T-helper 1 cell treated with Interleukin-12 subunit alpha and Interleukin-12 subunit beta and Interleukin-4 antibody, amounts not matched to agents 30 μg/mL and 1 μg/mL, for 36 hours (primary cell): ENCODE measurements around the gene ODAD2.
"Not testable (repeated sequence)": the region's sequence is repeated elsewhere in the genome, so short reads cannot be mapped to it uniquely, and the experiment has no call there.

Experiments
- H3K27ac Mint-ChIP-seq: one replicate; pipeline ENCODE4 v1.8.0; 2021; ENCODE audit warnings: mild to moderate bottlenecking, mixed read lengths
- H3K27me3 Mint-ChIP-seq: one replicate; pipeline ENCODE4 v1.8.0; 2021; ENCODE audit warnings: low read depth, mixed read lengths
- H3K36me3 Mint-ChIP-seq: one replicate; pipeline ENCODE4 v1.8.0; 2021; ENCODE audit warnings: low read depth, mixed read lengths
- H3K4me1 Mint-ChIP-seq: one replicate; pipeline ENCODE4 v1.8.0; 2021; ENCODE audit warnings: low read depth, mixed read lengths
- H3K4me3 Mint-ChIP-seq: one replicate; pipeline ENCODE4 v1.8.0; 2021; ENCODE audit warnings: mild to moderate bottlenecking, moderate library complexity, mixed read lengths
- H3K9me3 Mint-ChIP-seq: one replicate; pipeline ENCODE4 v1.8.0; 2021; ENCODE audit warnings: mixed read lengths

ODAD2 gene

GRCh38 chr10:27995311-27995710 is 3.6 kb downstream of the ODAD2 start:
- H3K36me3 Mint-ChIP-seq, result no peaks in the 10 kb centered on the region
- H3K4me1 Mint-ChIP-seq, result peaks cover 11% of the 10 kb centered on the region
- H3K4me3 Mint-ChIP-seq, result no peak overlapping the region
- peaks cover 54% of the 10 kb centered on the region for H3K27me3 Mint-ChIP-seq
- no peak overlapping the region for H3K27ac Mint-ChIP-seq
- no peaks in the 10 kb centered on the region for H3K9me3 Mint-ChIP-seq

GRCh38 chr10:27989357-27989756 is 9.5 kb downstream of the ODAD2 start:
- H3K27ac Mint-ChIP-seq, H3K9me3 Mint-ChIP-seq, H3K36me3 Mint-ChIP-seq, H3K4me1 Mint-ChIP-seq, H3K4me3 Mint-ChIP-seq: not testable (repeated sequence)
- peaks cover 11% of the 10 kb centered on the region for H3K27me3 Mint-ChIP-seq

- Mint-ChIP-seq H3K27me3 (peaks cover 5% of the 10 kb centered on the region), H3K9me3 (no peaks in the 10 kb centered on the region), H3K27ac (no peak overlapping the region), H3K4me3 (no peak overlapping the region), H3K4me1 (no peaks in the 10 kb centered on the region), H3K36me3 (no peaks in the 10 kb centered on the region)
Measured at GRCh38 chr10:27986821-27987220, 12.1 kb downstream of the ODAD2 start.

GRCh38 chr10:27982875-27983543 is 15.9 kb downstream of the ODAD2 start:
- no peak overlapping the region for H3K27ac Mint-ChIP-seq
- peaks cover 1% of the 10 kb centered on the region for H3K9me3 Mint-ChIP-seq
- H3K27me3 Mint-ChIP-seq, result peaks cover 8% of the 10 kb centered on the region
- H3K36me3 Mint-ChIP-seq, result no peaks in the 10 kb centered on the region
- no peaks in the 10 kb centered on the region for H3K4me1 Mint-ChIP-seq
- H3K4me3 Mint-ChIP-seq, result no peak overlapping the region

- H3K4me3 Mint-ChIP-seq, result no peak overlapping the region
- H3K36me3 Mint-ChIP-seq, result no peaks in the 10 kb centered on the region
- peaks cover 3% of the 10 kb centered on the region for H3K9me3 Mint-ChIP-seq
- peaks cover 8% of the 10 kb centered on the region for H3K27me3 Mint-ChIP-seq
- no peaks in the 10 kb centered on the region for H3K4me1 Mint-ChIP-seq
- H3K27ac Mint-ChIP-seq, result no peak overlapping the region
Measured at GRCh38 chr10:27981744-27982143, 17.1 kb downstream of the ODAD2 start.

GRCh38 chr10:27970795-27971194 is 28.1 kb downstream of the ODAD2 start:
- H3K4me3 Mint-ChIP-seq, H3K27ac Mint-ChIP-seq, H3K9me3 Mint-ChIP-seq, H3K36me3 Mint-ChIP-seq, H3K4me1 Mint-ChIP-seq, H3K27me3 Mint-ChIP-seq: not testable (repeated sequence)

- H3K36me3 Mint-ChIP-seq, H3K27me3 Mint-ChIP-seq, H3K9me3 Mint-ChIP-seq, H3K4me1 Mint-ChIP-seq, H3K4me3 Mint-ChIP-seq, H3K27ac Mint-ChIP-seq: not testable (repeated sequence)
Measured at GRCh38 chr10:27969931-27970330, 28.9 kb downstream of the ODAD2 start.

- no peaks in the 10 kb centered on the region for H3K27me3 Mint-ChIP-seq
- no peaks in the 10 kb centered on the region for H3K9me3 Mint-ChIP-seq
- no peak overlapping the region for H3K27ac Mint-ChIP-seq
- no peaks in the 10 kb centered on the region for H3K36me3 Mint-ChIP-seq
- H3K4me3 Mint-ChIP-seq, result no peak overlapping the region
- H3K4me1 Mint-ChIP-seq, result peaks cover 5% of the 10 kb centered on the region
Measured at GRCh38 chr10:27959093-27959715, 39.7 kb downstream of the ODAD2 start.

GRCh38 chr10:27958383-27958782 is 40.5 kb downstream of the ODAD2 start:
- not testable (repeated sequence) for H3K27me3 Mint-ChIP-seq, H3K4me1 Mint-ChIP-seq, H3K4me3 Mint-ChIP-seq, H3K36me3 Mint-ChIP-seq, H3K27ac Mint-ChIP-seq, H3K9me3 Mint-ChIP-seq

- Mint-ChIP-seq H3K9me3 (no peaks in the 10 kb centered on the region), H3K27ac (no peak overlapping the region), H3K4me1 (no peaks in the 10 kb centered on the region), H3K27me3 (peaks cover 1% of the 10 kb centered on the region), H3K4me3 (no peak overlapping the region), H3K36me3 (no peaks in the 10 kb centered on the region)
Measured at GRCh38 chr10:27950242-27950564, 48.7 kb downstream of the ODAD2 start.

- no peaks in the 10 kb centered on the region for H3K9me3 Mint-ChIP-seq
- H3K4me3 Mint-ChIP-seq, result no peak overlapping the region
- H3K27me3 Mint-ChIP-seq, result peaks cover 4% of the 10 kb centered on the region
- no peaks in the 10 kb centered on the region for H3K36me3 Mint-ChIP-seq
- H3K4me1 Mint-ChIP-seq, result no peaks in the 10 kb centered on the region
- no peak overlapping the region for H3K27ac Mint-ChIP-seq
Measured at GRCh38 chr10:27949528-27950241, 49.2 kb downstream of the ODAD2 start.

GRCh38 chr10:27948186-27948585 is 50.7 kb downstream of the ODAD2 start:
- no peaks in the 10 kb centered on the region for H3K9me3 Mint-ChIP-seq
- H3K4me3 Mint-ChIP-seq, result no peak overlapping the region
- H3K36me3 Mint-ChIP-seq, result no peaks in the 10 kb centered on the region
- no peaks in the 10 kb centered on the region for H3K4me1 Mint-ChIP-seq
- H3K27ac Mint-ChIP-seq, result no peak overlapping the region
- peaks cover 4% of the 10 kb centered on the region for H3K27me3 Mint-ChIP-seq

GRCh38 chr10:27947540-27947939 is 51.3 kb downstream of the ODAD2 start:
- H3K9me3 Mint-ChIP-seq, result no peaks in the 10 kb centered on the region
- H3K36me3 Mint-ChIP-seq, result no peaks in the 10 kb centered on the region
- no peaks in the 10 kb centered on the region for H3K4me1 Mint-ChIP-seq
- peaks cover 7% of the 10 kb centered on the region for H3K27me3 Mint-ChIP-seq
- H3K4me3 Mint-ChIP-seq, result no peak overlapping the region
- H3K27ac Mint-ChIP-seq, result no peak overlapping the region

- H3K4me3 Mint-ChIP-seq, result no peak overlapping the region
- no peak overlapping the region for H3K27ac Mint-ChIP-seq
- H3K4me1 Mint-ChIP-seq, result no peaks in the 10 kb centered on the region
- H3K9me3 Mint-ChIP-seq, result no peaks in the 10 kb centered on the region
- peaks cover 7% of the 10 kb centered on the region for H3K27me3 Mint-ChIP-seq
- no peaks in the 10 kb centered on the region for H3K36me3 Mint-ChIP-seq
Measured at GRCh38 chr10:27944005-27944404, 54.9 kb downstream of the ODAD2 start.

GRCh38 chr10:27914888-27915287 is 84.0 kb downstream of the ODAD2 start:
- Mint-ChIP-seq H3K27ac (no peak overlapping the region), H3K27me3 (no peaks in the 10 kb centered on the region), H3K4me3 (no peak overlapping the region), H3K9me3 (no peaks in the 10 kb centered on the region), H3K4me1 (no peaks in the 10 kb centered on the region), H3K36me3 (no peaks in the 10 kb centered on the region)
